WTC11 (cell line): ENCODE results near the gene PRKCQ. TPM values are rescaled to one million over a fixed set of nuclear protein-coding genes. Genes with fewer than 3 reads are reported as not detected.

Source experiments
- ATAC-seq: fragments of 200-7000 bp; cut with Tn5 transposase; 2 replicates; pipeline ENCODE4 v1.10.0; 2021; ENCODE audit warnings: mild to moderate bottlenecking, moderate library complexity
- CTCF ChIA-PET: fragments of 300-600 bp; sonication (Branson Sonifier 250); formaldehyde crosslinking; loops from one replicate; lab custom pipeline; 2021; ENCODE audit warnings: antibody characterized with exemption; lab: Charles Lee
- POLR2A ChIA-PET: fragments of 350-600 bp; sonication (Branson Sonifier 250); formaldehyde crosslinking; loops from one replicate; lab custom pipeline; 2021; ENCODE audit warnings: antibody characterized with exemption; lab: Charles Lee
- DNase-seq: peaks from one replicate; pipeline ENCODE4 v3.0.0; 2021; ENCODE audit warnings: low spot score
- H3K27ac Mint-ChIP-seq: 2 replicates; pipeline ENCODE4 v1.8.0; 2021; ENCODE audit warnings: mixed read lengths
- H3K27me3 Mint-ChIP-seq: 2 replicates; pipeline ENCODE4 v1.8.0; 2021; ENCODE audit warnings: low read depth, mild to moderate bottlenecking, moderate library complexity, mixed read lengths
- H3K36me3 Mint-ChIP-seq: 2 replicates; pipeline ENCODE4 v1.8.0; 2021; ENCODE audit warnings: mixed read lengths
- H3K4me1 Mint-ChIP-seq: 2 replicates; pipeline ENCODE4 v1.8.0; 2022; ENCODE audit warnings: mixed read lengths
- H3K4me3 Mint-ChIP-seq: 2 replicates; pipeline ENCODE4 v1.8.0; 2021; ENCODE audit warnings: mild to moderate bottlenecking, moderate library complexity, mixed read lengths
- H3K9me3 Mint-ChIP-seq: 2 replicates; pipeline ENCODE4 v1.8.0; 2021; ENCODE audit warnings: mixed read lengths
- ARID4B ChIP-seq: sonication (generic); formaldehyde crosslinking; IDR thresholded peaks from 2 replicates; pipeline ENCODE4 v1.8.0; 2023; ENCODE audit warnings: missing genetic modification reagents, mild to moderate bottlenecking, borderline replicate concordance
- ATF2 ChIP-seq: sonication (generic); formaldehyde crosslinking; IDR thresholded peaks from 2 replicates; pipeline ENCODE4 v1.8.1; 2022; ENCODE audit warnings: low read depth, missing genetic modification reagents, borderline replicate concordance
- ELF4 ChIP-seq: sonication (generic); formaldehyde crosslinking; IDR thresholded peaks from 2 replicates; pipeline ENCODE4 v1.8.1; 2022; ENCODE audit warnings: low read depth, mild to moderate bottlenecking, moderate library complexity, missing genetic modification reagents
- EMX1 ChIP-seq: fragments of 250-450 bp; sonication (Bioruptor Pico); IDR thresholded peaks from 2 replicates; pipeline ENCODE4 v1.8.0; 2021; ENCODE audit warnings: mild to moderate bottlenecking
- ERG ChIP-seq: fragments of 250-450 bp; sonication (Bioruptor Pico); IDR thresholded peaks from 2 replicates; pipeline ENCODE4 v1.8.0; 2021; ENCODE audit warnings: mild to moderate bottlenecking
- FOXK1 ChIP-seq: sonication (generic); formaldehyde crosslinking; IDR thresholded peaks from 2 replicates; pipeline ENCODE4 v1.8.0; 2022; ENCODE audit warnings: mild to moderate bottlenecking, moderate library complexity, missing genetic modification reagents
- FOXP4 ChIP-seq: sonication (generic); formaldehyde crosslinking; IDR thresholded peaks from 2 replicates; pipeline ENCODE4 v1.8.0; 2022; ENCODE audit warnings: mild to moderate bottlenecking, missing genetic modification reagents
- IRF1 ChIP-seq: sonication (generic); formaldehyde crosslinking; IDR thresholded peaks from 2 replicates; pipeline ENCODE4 v1.8.0; 2023; ENCODE audit warnings: missing genetic modification reagents
- JAZF1 ChIP-seq: fragments of 250-450 bp; sonication (Bioruptor Pico); IDR thresholded peaks from 2 replicates; pipeline ENCODE4 v1.9.0; 2021; ENCODE audit warnings: moderate library complexity, mild to moderate bottlenecking, inconsistent platforms
- KAT7 ChIP-seq: sonication (generic); formaldehyde crosslinking; IDR thresholded peaks from 2 replicates; pipeline ENCODE4 v1.8.1; 2023; ENCODE audit warnings: missing genetic modification reagents, mild to moderate bottlenecking, borderline replicate concordance
- MYBL2 ChIP-seq: sonication (generic); formaldehyde crosslinking; IDR thresholded peaks from 2 replicates; pipeline ENCODE4 v1.8.1; 2023; ENCODE audit warnings: mild to moderate bottlenecking, moderate library complexity, missing genetic modification reagents
- NFATC4 ChIP-seq: fragments of 250-450 bp; sonication (Bioruptor Pico); IDR thresholded peaks from 2 replicates; pipeline ENCODE4 v1.9.0; 2021; ENCODE audit warnings: mild to moderate bottlenecking
- NFYB ChIP-seq: sonication (generic); formaldehyde crosslinking; conservative IDR thresholded peaks from 2 replicates; pipeline ENCODE4 v1.8.0; 2022; ENCODE audit warnings: low read depth, missing genetic modification reagents
- PRRX2 ChIP-seq: fragments of 250-450 bp; sonication (Bioruptor Pico); IDR thresholded peaks from 2 replicates; pipeline ENCODE4 v1.8.0; 2021; ENCODE audit warnings: mild to moderate bottlenecking
- STAT6 ChIP-seq: sonication (generic); formaldehyde crosslinking; conservative IDR thresholded peaks from 2 replicates; pipeline ENCODE4 v1.8.1; 2023; ENCODE audit warnings: mild to moderate bottlenecking, low read depth, missing genetic modification reagents, moderate library complexity
- TP53 ChIP-seq: sonication (generic); formaldehyde crosslinking; IDR thresholded peaks from 2 replicates; pipeline ENCODE4 v1.8.1; 2023; ENCODE audit warnings: mild to moderate bottlenecking, missing genetic modification reagents
- ZNF263 ChIP-seq: sonication (generic); formaldehyde crosslinking; IDR thresholded peaks from 2 replicates; pipeline ENCODE4 v1.8.1; 2022; ENCODE audit warnings: low read depth, mild to moderate bottlenecking, moderate library complexity, missing genetic modification reagents
- ZSCAN18 ChIP-seq: fragments of 250-450 bp; sonication (Bioruptor Pico); IDR thresholded peaks from 2 replicates; pipeline ENCODE4 v2.1.2; 2022; ENCODE audit warnings: mild to moderate bottlenecking, moderate library complexity
- total RNA-seq: library from RNA; stranded (reverse); gene quantifications from 3 replicates; pipeline ENCODE4 v1.2.3, GENCODE V29; 2021

The PRKCQ gene
- total RNA-seq, 1 experiment from 2014 or later, result 8.7 TPM

- TF ChIP-seq ELF4 (CRISPR knock-in tag) (no peak), PRRX2 (no peak), ATF2 (CRISPR knock-in tag) (no peak), MYBL2 (CRISPR knock-in tag) (no peak)
These were observed 27.1 kb upstream of the PRKCQ start (continued) for GRCh38 chr10:6607182-6607581.

GRCh38 chr10:6603142-6604125 lies 23.4 kb upstream of the PRKCQ start:
- H3K36me3 Mint-ChIP-seq, result peaks cover 7% of the 10 kb centered on the region
- DNase-seq, result no peak
- H3K4me3 Mint-ChIP-seq, result no peak overlapping the region
- POLR2A ChIA-PET, result interaction anchor here (0.5 kb wide), 1 partner anchor 86 kb away, joined by 7 read pairs; no protein-coding TSS in a partner anchor
- no peak for ATAC-seq
- H3K4me1 Mint-ChIP-seq, result peaks cover 13% of the 10 kb centered on the region
- H3K27ac Mint-ChIP-seq, result no peak overlapping the region
- CTCF ChIA-PET, result interaction anchor here (0.8 to 2.0 kb wide), 5 partner anchors 21 to 87 kb away, joined by 3 to 8 read pairs (median 3); no protein-coding TSS in a partner anchor
- H3K9me3 Mint-ChIP-seq, result peaks cover 32% of the 10 kb centered on the region
- peaks cover 5% of the 10 kb centered on the region for H3K27me3 Mint-ChIP-seq
- no peak for TF ChIP-seq FOXK1 (CRISPR knock-in tag)
- TF ChIP-seq ATF2 (CRISPR knock-in tag), result no peak
- TF ChIP-seq ARID4B, result no peak
- TF ChIP-seq JAZF1 (CRISPR knock-in tag), result no peak
- no peak for TF ChIP-seq TP53 (CRISPR knock-in tag)
- no peak for TF ChIP-seq NFATC4 (CRISPR knock-in tag)
- TF ChIP-seq ZSCAN18 (CRISPR knock-in tag), result no peak
- TF ChIP-seq NFYB, result no peak
- TF ChIP-seq STAT6 (CRISPR knock-in tag), result no peak
- TF ChIP-seq EMX1, result no peak
- no peak for TF ChIP-seq ZNF263 (CRISPR knock-in tag)
- TF ChIP-seq ERG (CRISPR knock-in tag), result no peak
- TF ChIP-seq KAT7 (CRISPR knock-in tag), result no peak
- TF ChIP-seq IRF1 (CRISPR knock-in tag), result no peak
- no peak for TF ChIP-seq FOXP4 (CRISPR knock-in tag)
